ENCODE data around the gene NCF2. TPM values are rescaled to one million over a fixed set of nuclear protein-coding genes. Genes with fewer than 3 reads are reported as not detected.

NCF2 gene
- total RNA-seq, 1 experiment from 2014 or later = 65.5 TPM

DNA sequence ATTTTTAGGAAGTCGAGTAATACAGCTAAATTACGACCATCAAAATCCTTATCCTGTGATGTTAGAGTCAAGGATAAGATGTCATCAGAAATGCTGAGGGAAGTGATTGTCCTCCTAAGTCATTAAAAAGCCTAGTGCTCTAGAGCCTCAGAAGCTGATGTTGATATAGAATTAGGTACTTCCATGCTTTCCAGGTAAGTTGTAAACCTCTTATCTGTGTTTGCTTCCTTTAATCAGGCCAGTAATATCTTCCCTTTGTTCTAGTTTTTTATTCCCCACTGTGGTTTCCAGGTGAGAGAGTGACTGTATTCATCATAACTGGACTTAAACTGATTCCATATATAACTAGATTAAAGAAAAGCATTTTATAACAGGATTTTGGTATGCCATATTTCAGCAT lies 73.5 kb downstream of the NCF2 start:
- peaks cover 37% of the 10 kb centered on the region for H3K36me3 ChIP-seq (ENCODE audit: low read depth)
- H2AFZ ChIP-seq = no peak overlapping the region
- H3K27me3 ChIP-seq (ENCODE audit: insufficient read depth, low read depth) = no peaks in the 10 kb centered on the region
- H3K9me3 ChIP-seq (ENCODE audit: insufficient read depth, low read depth) = no peaks in the 10 kb centered on the region
- TF ChIP-seq EZH2 (IDR thresholded peaks at IDR 0.05; ENCODE audit: low read depth) (no peak), CTCF (conservative IDR thresholded peaks at IDR 0.05) (no peak)
- no peak for DNase-seq
- no peak overlapping the region for H3K27ac ChIP-seq
- no peaks in the 10 kb centered on the region for H4K20me1 ChIP-seq (ENCODE audit: insufficient read depth)
- H3K4me3 ChIP-seq = no peak overlapping the region
- ChIA-PET CTCF (no interaction called here), POLR2A (ENCODE audit: unreplicated experiment) (no interaction called here)
- peaks cover 57% of the 10 kb centered on the region for H3K79me2 ChIP-seq (ENCODE audit: low read depth)
- BruUV-seq (replicated peaks) = no TSS peak
- H3K9me2 ChIP-seq (ENCODE audit: insufficient read depth) = 0 out of 2 replicates have a peak, but pooled peaks cover 3% of the 10 kb centered on the region
- peaks cover 34% of the 10 kb centered on the region for H3K4me1 ChIP-seq (replicated peaks; ENCODE audit: insufficient read depth)
- H3K4me2 ChIP-seq = no peak overlapping the region
- H3F3A ChIP-seq (ENCODE audit: insufficient read depth, low read depth) = peaks cover 43% of the 10 kb centered on the region
- intact Hi-C loops (cut with micrococcal nuclease; ENCODE audit: unreplicated experiment) = no loop called here

- H3F3A ChIP-seq (ENCODE audit: insufficient read depth, low read depth) = peaks cover 37% of the 10 kb centered on the region
- TF ChIP-seq CTCF (conservative IDR thresholded peaks at IDR 0.05) (no peak), EZH2 (IDR thresholded peaks at IDR 0.05; ENCODE audit: low read depth) (no peak)
- no peaks in the 10 kb centered on the region for H3K27me3 ChIP-seq (ENCODE audit: insufficient read depth, low read depth)
- ChIA-PET CTCF (interaction anchor here (0.6 kb wide), 1 partner anchor 119 kb away, joined by 3 read pairs; no protein-coding TSS in a partner anchor), POLR2A (ENCODE audit: unreplicated experiment) (interaction anchor here (0.7 kb wide), 1 partner anchor 442 kb away, joined by 6 read pairs; no protein-coding TSS in a partner anchor)
- 0 out of 2 replicates have a peak, but pooled peaks cover 3% of the 10 kb centered on the region for H3K9me2 ChIP-seq (ENCODE audit: insufficient read depth)
- no TSS peak for BruUV-seq (replicated peaks)
- H3K27ac ChIP-seq = peak overlapping the region; percentile 88
- no peaks in the 10 kb centered on the region for H3K9me3 ChIP-seq (ENCODE audit: insufficient read depth, low read depth)
- peaks cover 34% of the 10 kb centered on the region for H3K4me1 ChIP-seq (replicated peaks; ENCODE audit: insufficient read depth)
- peak overlapping the region; percentile 55 for H3K4me2 ChIP-seq
- intact Hi-C loops (cut with micrococcal nuclease; ENCODE audit: unreplicated experiment) = no loop called here
- H2AFZ ChIP-seq = no peak overlapping the region
- DNase-seq = peak in 1 of 2 experiments; percentile 95
- H3K36me3 ChIP-seq (ENCODE audit: low read depth) = peaks cover 25% of the 10 kb centered on the region
- peaks cover 68% of the 10 kb centered on the region for H3K79me2 ChIP-seq (ENCODE audit: low read depth)
- H3K4me3 ChIP-seq = no peak overlapping the region
- no peaks in the 10 kb centered on the region for H4K20me1 ChIP-seq (ENCODE audit: insufficient read depth)
These were observed 75.1 kb downstream of the NCF2 start for GRCh38 chr1:183515002-183515689.

GRCh38 chr1:183514235-183514634 lies 76.0 kb downstream of the NCF2 start:
- ChIA-PET POLR2A (ENCODE audit: unreplicated experiment) (interaction anchor here (0.7 kb wide), 1 partner anchor 443 kb away, joined by 6 read pairs; no protein-coding TSS in a partner anchor), CTCF (interaction anchor here (0.6 to 0.7 kb wide), 3 partner anchors 120 to 231 kb away, joined by 3 to 11 read pairs (median 10); no protein-coding TSS in a partner anchor)
- H4K20me1 ChIP-seq (ENCODE audit: insufficient read depth) = no peaks in the 10 kb centered on the region
- peaks cover 37% of the 10 kb centered on the region for H3F3A ChIP-seq (ENCODE audit: insufficient read depth, low read depth)
- peak overlapping the region; percentile 49 for H3K4me2 ChIP-seq
- peaks cover 19% of the 10 kb centered on the region for H3K36me3 ChIP-seq (ENCODE audit: low read depth)
- H3K9me3 ChIP-seq (ENCODE audit: insufficient read depth, low read depth) = no peaks in the 10 kb centered on the region
- TF ChIP-seq CTCF (conservative IDR thresholded peaks at IDR 0.05) (no peak), EZH2 (IDR thresholded peaks at IDR 0.05; ENCODE audit: low read depth) (no peak)
- H3K79me2 ChIP-seq (ENCODE audit: low read depth) = peaks cover 77% of the 10 kb centered on the region
- no peak for DNase-seq
- H3K9me2 ChIP-seq (ENCODE audit: insufficient read depth) = 0 out of 2 replicates have a peak, but pooled peaks cover 3% of the 10 kb centered on the region
- no peak overlapping the region for H3K4me3 ChIP-seq
- intact Hi-C loops (cut with micrococcal nuclease; ENCODE audit: unreplicated experiment) = no loop called here
- no peaks in the 10 kb centered on the region for H3K27me3 ChIP-seq (ENCODE audit: insufficient read depth, low read depth)
- H3K4me1 ChIP-seq (replicated peaks; ENCODE audit: insufficient read depth) = peaks cover 34% of the 10 kb centered on the region
- no peak overlapping the region for H2AFZ ChIP-seq
- BruUV-seq (replicated peaks) = no TSS peak
- peak overlapping the region; percentile 88 for H3K27ac ChIP-seq
